Thyroid gland (tissue), 4 donors: ENCODE data around the gene GALNT17. TPM values are rescaled to one million over a fixed set of nuclear protein-coding genes. Genes with fewer than 3 reads are reported as not detected.

Experiments used
- DNase-seq, 2 donors: peaks; one replicate each; pipeline ENCODE4 v3.0.0-alpha.2; 2019
- H3K27ac ChIP-seq, 3 donors: fragments of 200-600 bp; sonication (generic); 1 replicate in 2 of 3; 2 replicates in 1 of 3; pipeline ENCODE4 v1.5.1; 2016 to 2019; ENCODE audit warnings: mild to moderate bottlenecking in 1 of 3, moderate library complexity in 1 of 3
- H3K27me3 ChIP-seq: fragments of 200-600 bp; sonication (generic); one replicate; pipeline ENCODE4 v1.5.1; 2019
- H3K36me3 ChIP-seq, 2 donors: fragments of 200-600 bp; sonication (generic); one replicate each; pipeline ENCODE4 v1.5.1; 2016 to 2019
- H3K4me1 ChIP-seq, 2 donors: fragments of 200-600 bp; sonication (generic); one replicate each; pipeline ENCODE4 v1.5.1; 2017 to 2019
- H3K4me3 ChIP-seq, 3 donors: fragments of 200-600 bp; sonication (generic); replicated peaks in 1 of 3; 1 replicate in 2 of 3; 2 replicates in 1 of 3; pipeline ENCODE4 v1.5.1; 2016; ENCODE audit warnings: mild to moderate bottlenecking in 1 of 3
- H3K9me3 ChIP-seq: fragments of 200-600 bp; sonication (generic); one replicate; pipeline ENCODE4 v1.5.1; 2017
- POLR2A ChIP-seq, 2 donors: fragments of 450-650 bp; IDR thresholded peaks; one replicate each; pipeline ENCODE4 v1.6.1; 2017; ENCODE audit warnings: antibody characterized with exemption in 2 of 2, mild to moderate bottlenecking in 2 of 2, moderate library complexity in 1 of 2
- WGBS, 2 donors: methylation state at CpG; one replicate each; pipeline ENCODE4 v1.1.5; 2017; 5-methylcytosine and 5-hydroxymethylcytosine counted together
- intact Hi-C: fragments of 100-400 bp; cut with DNase I; formaldehyde crosslinking; loops from one replicate; pipeline ENCODE4 v1.15.1; 2023
- total RNA-seq, 4 donors: library from RNA; depleted of rRNA; stranded (reverse); fragments of >200 nt; gene quantifications; one replicate each; pipeline ENCODE4 v1.2.3, GENCODE V29; 2016
- TF ChIP-seq, protein P1 (sequence below), 6 experiments: fragments of 200-600 bp in 3 of 6; fragments of 450-650 bp in 3 of 6; sonication (generic) in 3 of 6; IDR thresholded peaks; one replicate each; pipeline ENCODE4 v1.5.1; 2016 to 2019; ENCODE audit warnings: antibody characterized with exemption in 6 of 6, mild to moderate bottlenecking in 2 of 6, inconsistent platforms in 1 of 6, moderate library complexity in 1 of 6

GALNT17 gene
- total RNA-seq, 4 donors from 2014 or later = 5.8 to 63.8 (median 37.1) TPM

DNA sequence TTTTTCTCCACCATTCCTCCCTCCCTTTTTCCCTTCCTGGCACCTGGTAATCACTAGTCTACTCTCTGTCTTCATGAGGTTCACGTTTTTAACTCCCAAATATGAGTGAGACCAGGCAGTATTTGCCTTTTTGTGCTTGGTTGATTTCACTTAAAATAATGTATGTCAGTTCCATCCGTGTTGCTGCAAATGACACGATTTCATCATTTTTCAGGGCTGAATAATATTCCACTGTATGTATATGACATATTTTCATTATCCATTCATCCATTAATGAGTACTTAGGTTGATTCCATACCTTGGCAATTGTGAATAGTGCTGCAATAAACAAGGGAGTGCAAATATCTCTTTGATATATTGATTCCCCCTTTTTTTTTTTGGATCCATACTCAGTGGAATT lies 25.8 kb downstream of the GALNT17 start:
- Histone ChIP-seq H3K9me3 (no peaks in the 10 kb centered on the region), H3K27ac (no peak overlapping the region), H3K4me1 (no peaks in the 10 kb centered on the region), H3K36me3 (no peaks in the 10 kb centered on the region), H3K27me3 (no peaks in the 10 kb centered on the region), H3K4me3 (no peak overlapping the region)
- WGBS, 2 donors = 91 to 97% methylated on average over 3 of the region's 3 CpGs
- TF ChIP-seq, protein P1, sequence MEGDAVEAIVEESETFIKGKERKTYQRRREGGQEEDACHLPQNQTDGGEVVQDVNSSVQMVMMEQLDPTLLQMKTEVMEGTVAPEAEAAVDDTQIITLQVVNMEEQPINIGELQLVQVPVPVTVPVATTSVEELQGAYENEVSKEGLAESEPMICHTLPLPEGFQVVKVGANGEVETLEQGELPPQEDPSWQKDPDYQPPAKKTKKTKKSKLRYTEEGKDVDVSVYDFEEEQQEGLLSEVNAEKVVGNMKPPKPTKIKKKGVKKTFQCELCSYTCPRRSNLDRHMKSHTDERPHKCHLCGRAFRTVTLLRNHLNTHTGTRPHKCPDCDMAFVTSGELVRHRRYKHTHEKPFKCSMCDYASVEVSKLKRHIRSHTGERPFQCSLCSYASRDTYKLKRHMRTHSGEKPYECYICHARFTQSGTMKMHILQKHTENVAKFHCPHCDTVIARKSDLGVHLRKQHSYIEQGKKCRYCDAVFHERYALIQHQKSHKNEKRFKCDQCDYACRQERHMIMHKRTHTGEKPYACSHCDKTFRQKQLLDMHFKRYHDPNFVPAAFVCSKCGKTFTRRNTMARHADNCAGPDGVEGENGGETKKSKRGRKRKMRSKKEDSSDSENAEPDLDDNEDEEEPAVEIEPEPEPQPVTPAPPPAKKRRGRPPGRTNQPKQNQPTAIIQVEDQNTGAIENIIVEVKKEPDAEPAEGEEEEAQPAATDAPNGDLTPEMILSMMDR (IDR thresholded peaks at IDR 0.05) = no peak
- no peak for DNase-seq
- intact Hi-C loops = no loop called here

DNA sequence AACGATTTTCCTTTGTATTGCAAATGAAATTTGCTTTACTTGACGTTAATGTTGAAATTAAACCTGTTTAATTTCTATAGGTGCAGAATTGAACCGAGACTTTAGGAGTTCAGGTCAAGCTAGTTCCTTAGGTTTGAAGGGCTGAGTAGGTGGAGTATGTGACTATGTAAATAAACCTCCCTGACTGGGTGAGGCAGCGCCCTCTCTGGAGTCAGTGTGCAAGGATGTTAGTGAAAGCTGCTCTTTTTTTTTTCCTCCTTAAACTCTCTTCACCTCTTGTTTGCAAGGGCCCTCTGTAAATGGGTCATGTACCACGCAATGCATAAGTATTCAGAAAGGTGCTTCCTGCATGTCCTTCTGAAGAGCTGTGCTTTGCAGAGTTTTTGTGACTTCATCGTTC lies 33.8 kb downstream of the GALNT17 start:
- H3K4me3 ChIP-seq = no peak overlapping the region
- TF ChIP-seq, protein P1 (IDR thresholded peaks at IDR 0.05) = no peak
- TF ChIP-seq POLR2A (IDR thresholded peaks at IDR 0.05) = no peak

DNA sequence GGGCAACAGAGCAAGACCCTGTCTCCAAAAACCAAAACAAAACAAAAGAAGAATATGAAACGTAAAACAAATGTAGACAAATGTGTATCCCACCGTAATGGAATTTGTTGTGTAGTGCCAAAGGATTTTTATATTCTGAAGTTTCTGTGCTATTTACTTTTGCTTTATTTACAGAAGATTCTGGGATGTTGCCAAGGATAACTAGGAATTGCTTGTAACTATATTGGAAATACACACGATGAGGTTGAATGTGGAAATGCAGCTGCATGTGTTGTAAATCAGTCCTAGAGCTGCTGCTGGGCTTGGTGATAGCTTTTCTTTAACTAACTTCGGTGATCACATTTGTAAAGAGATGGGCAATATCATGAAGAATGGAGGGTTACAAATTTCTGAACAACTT lies 39.5 kb downstream of the GALNT17 start:
- no peak for TF ChIP-seq POLR2A (IDR thresholded peaks at IDR 0.05)
- TF ChIP-seq, protein P1 (IDR thresholded peaks at IDR 0.05) = no peak
- no peak overlapping the region for H3K27ac ChIP-seq
- intact Hi-C loops = no loop called here
- 61 to 73% methylated on average over 4 of the region's 4 CpGs for WGBS, 2 donors
- no peak for DNase-seq
- no peaks in the 10 kb centered on the region for H3K36me3 ChIP-seq
- no peak overlapping the region for H3K4me3 ChIP-seq
- H3K27me3 ChIP-seq = no peaks in the 10 kb centered on the region
- peaks cover 0 to 4% of the 10 kb centered on the region in 2 donors for H3K4me1 ChIP-seq
- no peaks in the 10 kb centered on the region for H3K9me3 ChIP-seq

More for the DNA sequence above, 33.8 kb downstream of the GALNT17 start:
- intact Hi-C loops = no loop called here
- Histone ChIP-seq H3K27me3 (no peaks in the 10 kb centered on the region), H3K9me3 (no peaks in the 10 kb centered on the region), H3K4me1 (no peaks in the 10 kb centered on the region), H3K27ac (no peak overlapping the region), H3K36me3 (no peaks in the 10 kb centered on the region)
- 57 to 63% methylated on average over 6 of the region's 6 CpGs for WGBS, 2 donors
- DNase-seq = peak; percentile 9 to 17

DNA sequence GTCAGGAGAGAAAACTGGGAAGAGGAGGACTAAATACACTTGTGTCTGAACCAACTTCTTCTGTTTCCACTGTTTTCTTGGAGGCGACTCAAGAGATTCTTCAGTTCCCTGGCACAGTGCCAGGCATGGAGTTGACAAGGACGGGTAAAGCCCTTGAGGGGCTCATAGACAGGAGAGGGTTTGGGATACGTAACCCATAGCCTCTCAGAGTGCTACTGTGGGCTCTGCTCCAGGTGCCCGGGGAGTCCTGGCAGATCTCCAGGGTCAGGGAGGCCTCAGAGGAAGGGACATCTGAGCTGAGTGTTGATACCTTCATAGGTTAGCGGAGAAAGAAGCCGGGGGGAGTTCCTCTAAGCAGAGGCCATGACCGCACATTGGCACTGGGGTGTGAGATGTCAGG lies 42.0 kb downstream of the GALNT17 start:
- DNase-seq = peak; percentile 72 to 86
- 43 to 48% methylated on average over 7 of the region's 7 CpGs for WGBS, 2 donors
- TF ChIP-seq, protein P1 (IDR thresholded peaks at IDR 0.05) = no peak
- no peak for TF ChIP-seq POLR2A (IDR thresholded peaks at IDR 0.05)

DNA sequence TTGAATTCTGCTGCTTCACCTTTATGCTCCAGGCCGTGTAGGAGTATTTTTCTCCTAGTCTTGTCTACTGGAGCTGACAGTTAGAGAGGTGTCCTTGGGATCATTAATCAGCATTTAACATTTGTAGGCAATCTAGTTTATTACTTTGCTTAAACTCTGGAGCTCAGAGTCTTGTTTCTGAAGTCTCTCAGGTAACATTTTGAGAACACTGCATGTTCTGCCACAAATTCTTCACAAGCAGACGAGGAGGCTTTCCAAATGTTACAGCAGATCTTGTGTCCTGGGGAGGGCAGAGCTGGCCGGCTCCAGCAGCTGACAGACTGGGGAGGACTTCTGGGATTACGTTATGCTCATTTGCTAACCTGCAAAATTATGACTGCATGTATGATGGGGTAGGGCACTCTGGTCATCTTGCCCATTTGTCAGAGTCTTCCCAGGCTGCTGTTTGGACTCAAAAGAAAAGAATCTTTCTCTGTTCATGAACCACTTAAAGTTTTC lies 50.5 kb downstream of the GALNT17 start:
- no peaks in the 10 kb centered on the region for H3K36me3 ChIP-seq
- no peaks in the 10 kb centered on the region for H3K27me3 ChIP-seq
- peaks cover 0 to 3% of the 10 kb centered on the region in 2 donors for H3K4me1 ChIP-seq
- no peak overlapping the region for H3K4me3 ChIP-seq
- no peak overlapping the region for H3K27ac ChIP-seq
- TF ChIP-seq POLR2A (IDR thresholded peaks at IDR 0.05) = no peak
- TF ChIP-seq, protein P1 (IDR thresholded peaks at IDR 0.05) = no peak
- no peaks in the 10 kb centered on the region for H3K9me3 ChIP-seq
- intact Hi-C loops = no loop called here
- DNase-seq = no peak
- WGBS, 2 donors = 87% methylated on average over 4 of the region's 4 CpGs

More for the DNA sequence above, 42.0 kb downstream of the GALNT17 start:
- Histone ChIP-seq H3K36me3 (no peaks in the 10 kb centered on the region), H3K4me1 (peaks cover 0 to 4% of the 10 kb centered on the region in 2 donors), H3K27me3 (no peaks in the 10 kb centered on the region), H3K9me3 (no peaks in the 10 kb centered on the region), H3K4me3 (no peak overlapping the region), H3K27ac (no peak overlapping the region)
- intact Hi-C loops = no loop called here
